Right ventricle myocardium inferior (tissue), 1 donor: ENCODE results near the gene CXCL5. TPM values are rescaled to one million over a fixed set of nuclear protein-coding genes. Genes with fewer than 3 reads are reported as not detected.

Experiments used
- ATAC-seq: fragments of 200-7000 bp; cut with Tn5 transposase; one replicate; pipeline ENCODE4 v1.9.1; 2020; ENCODE audit warnings: mild to moderate bottlenecking, moderate library complexity
- DNase-seq: peaks from one replicate; pipeline ENCODE4 v3.0.0; 2021; ENCODE audit errors: missing footprints
- intact Hi-C: fragments of 100-400 bp; cut with DNase I; formaldehyde crosslinking; loops from one replicate; pipeline ENCODE4 v1.11.0; 2022
- long read RNA-seq: library from polyadenylated mRNA; unstranded; transcript quantifications from one replicate; pipeline ENCODE4 v2.0.0, GENCODE V29; 2021
- total RNA-seq: library from RNA; stranded (reverse); fragmentation: NEBNext Ultra II Directional; extraction: Animal tissue kit (Norgen Biotek cat#: 25700); gene quantifications from one replicate; pipeline ENCODE4 v1.2.1, GENCODE V29; 2021
- donor health status: DM: no; HTN: yes; CAD: no; lungs with severe emphysema.

The CXCL5 gene
- total RNA-seq, result 0.08 TPM
- long read RNA-seq, result 0 reads

GRCh38 chr4:73998040-73999011 is at the start of gene CXCL5:
TSS of gene CXCL5 (minus strand) at chr4:73998677. CDS start at chr4:73998581, 96 bp downstream.
- DNase-seq (peak; percentile 68), ATAC-seq (peak; percentile 44)
- intact Hi-C loops, result no loop called here

GRCh38 chr4:74047152-74047551 is 48.7 kb upstream of the CXCL5 start:
- intact Hi-C loops, result no loop called here
- ATAC-seq (no peak), DNase-seq (no peak)

- intact Hi-C loops, result no loop called here
- ATAC-seq, result no peak
- DNase-seq, result no peak
These were observed 47.3 kb upstream of the CXCL5 start for GRCh38 chr4:74045772-74046171.

- intact Hi-C loops, result no loop called here
- ATAC-seq, result no peak
- no peak for DNase-seq
These were observed 46.8 kb upstream of the CXCL5 start for GRCh38 chr4:74045247-74045646.

GRCh38 chr4:74044677-74045076 is 46.2 kb upstream of the CXCL5 start:
- no peak for DNase-seq
- intact Hi-C loops, result no loop called here
- no peak for ATAC-seq

GRCh38 chr4:74042681-74043080 is 44.2 kb upstream of the CXCL5 start:
- intact Hi-C loops, result no loop called here
- ATAC-seq (no peak), DNase-seq (no peak)

GRCh38 chr4:74041418-74041817 is 42.9 kb upstream of the CXCL5 start:
- ATAC-seq, result no peak
- intact Hi-C loops, result no loop called here
- no peak for DNase-seq

- DNase-seq, result no peak
- intact Hi-C loops, result loop anchor here (5.0 kb wide), 1 partner anchor 307 kb away; no protein-coding TSS in a partner anchor
These were observed 40.9 kb upstream of the CXCL5 start for GRCh38 chr4:74039315-74039763.

GRCh38 chr4:74038425-74039314 is 40.2 kb upstream of the CXCL5 start, which contains the start of gene CXCL3:
TSS of gene CXCL3 (minus strand) at chr4:74038689. CDS start at chr4:74038611, 78 bp downstream.
- intact Hi-C loops, result loop anchor here (5.0 kb wide), 1 partner anchor 306 kb away; no protein-coding TSS in a partner anchor
- ATAC-seq (peak; percentile 88), DNase-seq (peak; percentile 91)

More at GRCh38 chr4:74039315-74039763, 40.9 kb upstream of the CXCL5 start:
- no peak for ATAC-seq

- DNase-seq (peak; percentile 69), ATAC-seq (peak; percentile 14)
- intact Hi-C loops, result loop anchor here (5.0 kb wide), 1 partner anchor 306 kb away; no protein-coding TSS in a partner anchor
These were observed 39.6 kb upstream of the CXCL5 start for GRCh38 chr4:74038086-74038424.

- intact Hi-C loops, result loop anchor here (5.0 kb wide), 1 partner anchor 305 kb away; no protein-coding TSS in a partner anchor
- DNase-seq (no peak), ATAC-seq (no peak)
These were observed 38.8 kb upstream of the CXCL5 start for GRCh38 chr4:74037076-74037955.

GRCh38 chr4:74033739-74034138 is 35.3 kb upstream of the CXCL5 start:
- DNase-seq (no peak), ATAC-seq (no peak)
- intact Hi-C loops, result no loop called here

GRCh38 chr4:74032064-74032463 is 33.6 kb upstream of the CXCL5 start:
- intact Hi-C loops, result no loop called here
- no peak for ATAC-seq
- no peak for DNase-seq

GRCh38 chr4:74031576-74031975 is 33.1 kb upstream of the CXCL5 start:
- intact Hi-C loops, result no loop called here
- DNase-seq (no peak), ATAC-seq (no peak)

- ATAC-seq (no peak), DNase-seq (no peak)
- intact Hi-C loops, result no loop called here
These were observed 31.8 kb upstream of the CXCL5 start for GRCh38 chr4:74030285-74030684.

- intact Hi-C loops, result no loop called here
- ATAC-seq (no peak), DNase-seq (no peak)
These were observed 30.0 kb upstream of the CXCL5 start for GRCh38 chr4:74028504-74028903.

GRCh38 chr4:74023709-74024108 is 25.2 kb upstream of the CXCL5 start:
- ATAC-seq (no peak), DNase-seq (no peak)

GRCh38 chr4:74021601-74022000 is 23.1 kb upstream of the CXCL5 start:
- intact Hi-C loops, result no loop called here
- no peak for ATAC-seq
- no peak for DNase-seq

More at GRCh38 chr4:74023709-74024108, 25.2 kb upstream of the CXCL5 start:
- intact Hi-C loops, result no loop called here
